SK-N-MC (cell line): ENCODE results near the gene TK1.

Experiments used
- EZH2 ChIP-seq: fragments of 200-600 bp; sonication (generic); IDR thresholded peaks from one replicate; pipeline ENCODE4 v1.6.1; 2017; ENCODE audit warnings: antibody characterized with exemption
- POLR2AphosphoS5 ChIP-seq: IDR thresholded peaks from 2 replicates; pipeline ENCODE4 v1.6.1; 2012; ENCODE audit warnings: mild to moderate bottlenecking, low read depth, low read length, borderline replicate concordance

- TF ChIP-seq POLR2AphosphoS5 (no peak), EZH2 (no peak)
These were observed 55.4 kb downstream of the TK1 start for GRCh38 chr17:78131172-78132083.
